ENCODE results near the gene GMEB2. TPM values are rescaled to one million over a fixed set of nuclear protein-coding genes. Genes with fewer than 3 reads are reported as not detected.

Gene GMEB2
- total RNA-seq, 1 experiment from 2014 or later: 19.6 TPM

DNA sequence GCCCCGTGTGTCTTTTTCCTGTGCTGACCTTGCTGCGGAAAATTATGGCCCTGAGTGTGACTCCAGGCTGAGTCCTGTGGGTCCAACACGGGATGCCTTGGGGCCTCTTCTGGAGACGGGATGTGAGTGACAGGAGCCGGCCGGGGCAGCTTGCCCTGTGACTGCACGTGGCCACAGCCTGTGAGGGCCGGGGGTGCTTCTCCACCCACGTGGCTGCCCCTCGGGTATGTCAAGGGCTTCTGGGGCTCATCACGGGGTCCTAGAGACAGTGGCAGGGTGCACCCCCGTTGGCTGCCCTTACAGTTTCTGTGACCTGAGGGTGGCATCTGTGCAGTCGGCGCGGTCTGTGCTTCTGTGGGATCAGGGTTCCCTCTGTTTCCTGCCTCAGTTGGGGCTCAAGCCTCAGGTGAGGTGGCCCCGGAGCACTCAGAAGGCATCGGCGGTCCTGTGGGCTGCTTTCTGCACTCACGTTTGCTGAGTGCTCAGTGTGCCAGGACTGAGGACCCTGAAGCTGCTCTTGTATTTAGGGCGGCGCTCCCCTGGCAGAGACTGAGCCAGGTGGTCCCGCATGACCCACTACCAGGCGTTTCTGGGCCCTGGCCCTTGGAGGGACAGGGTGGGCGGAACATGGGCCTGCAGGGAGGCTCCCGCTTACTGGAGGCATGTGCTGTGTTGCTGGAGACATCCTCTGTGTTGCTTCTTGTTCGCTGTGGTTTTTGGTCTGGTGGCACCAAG is 36.6 kb upstream of the GMEB2 start:
- intact Hi-C loops (cut with micrococcal nuclease): no loop called here
- TF ChIP-seq, protein P1, sequence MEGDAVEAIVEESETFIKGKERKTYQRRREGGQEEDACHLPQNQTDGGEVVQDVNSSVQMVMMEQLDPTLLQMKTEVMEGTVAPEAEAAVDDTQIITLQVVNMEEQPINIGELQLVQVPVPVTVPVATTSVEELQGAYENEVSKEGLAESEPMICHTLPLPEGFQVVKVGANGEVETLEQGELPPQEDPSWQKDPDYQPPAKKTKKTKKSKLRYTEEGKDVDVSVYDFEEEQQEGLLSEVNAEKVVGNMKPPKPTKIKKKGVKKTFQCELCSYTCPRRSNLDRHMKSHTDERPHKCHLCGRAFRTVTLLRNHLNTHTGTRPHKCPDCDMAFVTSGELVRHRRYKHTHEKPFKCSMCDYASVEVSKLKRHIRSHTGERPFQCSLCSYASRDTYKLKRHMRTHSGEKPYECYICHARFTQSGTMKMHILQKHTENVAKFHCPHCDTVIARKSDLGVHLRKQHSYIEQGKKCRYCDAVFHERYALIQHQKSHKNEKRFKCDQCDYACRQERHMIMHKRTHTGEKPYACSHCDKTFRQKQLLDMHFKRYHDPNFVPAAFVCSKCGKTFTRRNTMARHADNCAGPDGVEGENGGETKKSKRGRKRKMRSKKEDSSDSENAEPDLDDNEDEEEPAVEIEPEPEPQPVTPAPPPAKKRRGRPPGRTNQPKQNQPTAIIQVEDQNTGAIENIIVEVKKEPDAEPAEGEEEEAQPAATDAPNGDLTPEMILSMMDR (IDR thresholded peaks at IDR 0.05; ENCODE audit: unreplicated experiment): no peak
- H3K27ac Mint-ChIP-seq (ENCODE audit: low read depth, unreplicated experiment): no peak overlapping the region
- no peaks in the 10 kb centered on the region for H3K9me3 Mint-ChIP-seq (ENCODE audit: unreplicated experiment)
- peaks cover 23% of the 10 kb centered on the region for H3K36me3 Mint-ChIP-seq (ENCODE audit: insufficient read depth, unreplicated experiment)
- ChIA-PET POLR2A (interaction anchor here (1.0 kb wide), 1 partner anchor 19 kb away, joined by 3 read pairs; no protein-coding TSS in a partner anchor), CTCF (interaction anchor here (0.7 to 0.8 kb wide), 2 partner anchors 80 to 218 kb away, joined by 3 to 4 read pairs; no protein-coding TSS in a partner anchor)
- BruUV-seq (replicated peaks): no TSS peak
- no peaks in the 10 kb centered on the region for H3K27me3 Mint-ChIP-seq (ENCODE audit: insufficient read depth, unreplicated experiment)
- peaks cover 9% of the 10 kb centered on the region for H3K4me1 Mint-ChIP-seq (ENCODE audit: insufficient read depth, unreplicated experiment)
- no peak for DNase-seq (ENCODE audit: unreplicated experiment)
- no peak overlapping the region for H3K4me3 Mint-ChIP-seq (ENCODE audit: unreplicated experiment)

DNA sequence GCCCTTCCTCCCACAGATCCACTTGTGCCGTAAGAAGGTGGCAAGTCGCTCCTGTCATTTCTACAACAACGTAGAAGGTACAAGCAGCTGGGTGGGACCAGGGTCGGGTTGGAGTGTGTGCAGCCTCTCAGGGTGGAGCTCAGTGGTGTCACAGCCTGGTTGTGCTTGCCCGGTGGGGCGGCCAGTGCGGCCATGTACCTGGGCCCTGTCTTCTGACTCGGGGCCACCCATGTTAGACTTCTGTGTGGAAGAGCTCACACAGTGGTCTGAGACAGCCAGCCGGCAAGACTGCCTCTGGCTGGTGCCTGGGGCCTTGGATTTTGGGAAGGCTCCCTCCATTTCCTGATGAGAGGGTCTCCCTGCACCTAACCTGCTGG is 35.9 kb upstream of the GMEB2 start:
- peaks cover 22% of the 10 kb centered on the region for H3K36me3 Mint-ChIP-seq (ENCODE audit: insufficient read depth, unreplicated experiment)
- no peak overlapping the region for H3K4me3 Mint-ChIP-seq (ENCODE audit: unreplicated experiment)
- CTCF ChIA-PET: no interaction called here
- intact Hi-C loops (cut with micrococcal nuclease): no loop called here
- POLR2A ChIA-PET: interaction anchor here (0.7 to 1.0 kb wide), 3 partner anchors 20 to 295 kb away, joined by 3 to 5 read pairs (median 3); no protein-coding TSS in a partner anchor
- no peak overlapping the region for H3K27ac Mint-ChIP-seq (ENCODE audit: low read depth, unreplicated experiment)
- no peaks in the 10 kb centered on the region for H3K27me3 Mint-ChIP-seq (ENCODE audit: insufficient read depth, unreplicated experiment)
- H3K9me3 Mint-ChIP-seq (ENCODE audit: unreplicated experiment): no peaks in the 10 kb centered on the region
- no TSS peak for BruUV-seq (replicated peaks)
- peaks cover 9% of the 10 kb centered on the region for H3K4me1 Mint-ChIP-seq (ENCODE audit: insufficient read depth, unreplicated experiment)
- TF ChIP-seq, protein P1 (IDR thresholded peaks at IDR 0.05; ENCODE audit: unreplicated experiment): no peak
- DNase-seq (ENCODE audit: unreplicated experiment): no peak

DNA sequence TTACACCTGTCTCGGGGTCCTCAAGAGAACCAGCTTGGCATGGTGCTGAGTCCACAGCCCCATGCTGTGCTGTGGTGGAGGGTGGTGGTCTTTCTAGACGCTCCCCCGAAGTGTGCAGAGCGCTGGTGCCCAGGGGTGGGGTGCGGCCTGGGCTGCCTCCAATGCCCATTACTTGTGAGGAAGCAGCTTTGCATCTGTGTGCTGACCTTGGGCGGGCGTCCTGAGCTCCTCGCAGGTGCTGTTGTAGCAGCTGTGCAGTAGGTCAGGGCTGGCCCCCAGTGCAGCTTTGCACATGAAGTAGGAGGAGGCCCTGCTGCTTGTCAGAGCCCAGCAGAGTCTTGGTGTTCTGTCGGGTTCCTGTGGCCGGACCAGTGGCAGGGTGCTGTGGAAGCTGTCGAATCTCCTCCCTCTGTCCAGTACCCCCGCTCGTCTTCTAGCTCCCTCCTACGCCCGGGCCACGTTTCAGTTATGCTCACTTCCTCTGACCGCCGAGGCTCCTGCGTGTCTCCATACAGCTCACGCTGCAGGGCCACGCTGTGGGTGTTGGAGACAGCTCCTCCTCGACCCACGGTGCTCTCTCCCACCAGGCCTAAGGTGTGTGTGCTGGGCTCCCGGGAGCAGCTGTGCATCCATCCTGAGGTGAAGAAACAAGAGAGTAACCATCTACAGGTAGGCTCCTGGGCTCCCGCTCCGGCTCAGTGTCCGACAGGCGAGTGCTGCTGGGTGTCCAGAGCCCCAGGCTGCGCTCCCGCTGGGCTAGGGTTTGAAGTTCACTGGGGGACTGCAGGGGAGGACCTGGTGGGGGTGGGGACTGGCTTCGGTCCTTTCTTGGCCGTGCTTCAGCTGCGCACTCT is 35.3 kb upstream of the GMEB2 start:
- DNase-seq (ENCODE audit: unreplicated experiment): no peak
- Mint-ChIP-seq H3K4me1 (ENCODE audit: insufficient read depth, unreplicated experiment) (peaks cover 9% of the 10 kb centered on the region), H3K27ac (ENCODE audit: low read depth, unreplicated experiment) (no peak overlapping the region), H3K27me3 (ENCODE audit: insufficient read depth, unreplicated experiment) (no peaks in the 10 kb centered on the region), H3K9me3 (ENCODE audit: unreplicated experiment) (no peaks in the 10 kb centered on the region), H3K36me3 (ENCODE audit: insufficient read depth, unreplicated experiment) (peaks cover 20% of the 10 kb centered on the region), H3K4me3 (ENCODE audit: unreplicated experiment) (no peak overlapping the region)
- intact Hi-C loops (cut with micrococcal nuclease): no loop called here
- TF ChIP-seq, protein P1 (IDR thresholded peaks at IDR 0.05; ENCODE audit: unreplicated experiment): no peak
- BruUV-seq (replicated peaks): no TSS peak
- POLR2A ChIA-PET: interaction anchor here (0.7 to 1.0 kb wide), 3 partner anchors 20 to 295 kb away, joined by 3 to 5 read pairs (median 3); no protein-coding TSS in a partner anchor
- CTCF ChIA-PET: interaction anchor here (0.6 to 1.2 kb wide), 3 partner anchors 81 to 210 kb away, joined by 3 to 5 read pairs (median 4); no protein-coding TSS in a partner anchor

DNA sequence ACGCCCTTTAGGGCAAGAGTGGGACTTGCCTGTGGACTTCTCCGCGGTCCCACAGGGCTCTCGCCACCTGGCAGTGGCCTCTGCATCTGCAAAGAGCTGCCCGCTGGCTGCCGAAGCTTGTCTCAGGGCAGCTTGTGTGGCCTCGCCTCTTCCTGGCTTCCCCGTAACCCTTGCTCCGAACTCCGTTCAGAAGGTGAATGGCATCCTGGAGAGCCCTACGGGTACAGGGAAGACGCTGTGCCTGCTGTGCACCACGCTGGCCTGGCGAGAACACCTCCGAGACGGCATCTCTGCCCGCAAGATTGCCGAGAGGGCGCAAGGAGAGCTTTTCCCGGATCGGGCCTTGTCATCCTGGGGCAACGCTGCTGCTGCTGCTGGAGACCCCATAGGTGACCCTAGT is 34.2 kb upstream of the GMEB2 start:
- Mint-ChIP-seq H3K27ac (ENCODE audit: low read depth, unreplicated experiment) (no peak overlapping the region), H3K4me3 (ENCODE audit: unreplicated experiment) (no peak overlapping the region), H3K9me3 (ENCODE audit: unreplicated experiment) (no peaks in the 10 kb centered on the region), H3K4me1 (ENCODE audit: insufficient read depth, unreplicated experiment) (peaks cover 9% of the 10 kb centered on the region), H3K36me3 (ENCODE audit: insufficient read depth, unreplicated experiment) (peaks cover 11% of the 10 kb centered on the region), H3K27me3 (ENCODE audit: insufficient read depth, unreplicated experiment) (no peaks in the 10 kb centered on the region)
- no peak for DNase-seq (ENCODE audit: unreplicated experiment)
- CTCF ChIA-PET: interaction anchor here (0.7 kb wide), 1 partner anchor 209 kb away, joined by 3 read pairs; no protein-coding TSS in a partner anchor
- no TSS peak for BruUV-seq (replicated peaks)
- POLR2A ChIA-PET: interaction anchor here (0.7 kb wide), 1 partner anchor 29 kb away, joined by 3 read pairs; no protein-coding TSS in a partner anchor
- TF ChIP-seq, protein P1 (IDR thresholded peaks at IDR 0.05; ENCODE audit: unreplicated experiment): no peak
- intact Hi-C loops (cut with micrococcal nuclease): no loop called here
